ENCODE results near the gene MICAL1.

MICAL1 gene

DNA sequence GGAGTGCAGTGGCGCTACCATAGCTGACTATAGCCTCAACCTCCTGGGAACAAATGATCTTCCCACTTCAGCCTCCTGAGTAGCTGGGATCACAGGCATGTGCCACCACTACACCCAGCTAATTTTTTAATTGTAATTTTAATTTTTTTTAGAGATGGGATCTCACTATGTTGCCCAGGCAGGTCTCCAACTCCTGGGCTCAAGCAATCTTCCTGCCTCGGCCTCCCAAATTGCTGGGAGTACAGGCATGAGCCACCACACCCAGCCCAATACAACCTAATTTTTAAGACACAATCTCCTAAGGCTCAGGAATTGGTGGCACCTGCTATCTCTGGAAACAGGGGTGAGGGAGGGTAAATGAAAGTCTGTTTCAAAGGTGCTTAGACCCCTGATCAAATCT is 21.6 kb upstream of the MICAL1 start:
- H3K36me3 ChIP-seq (ENCODE audit: control insufficient read depth in 2 of 2, insufficient read depth in 2 of 2, low read length in 2 of 2) = peaks cover 41 to 58% of the 10 kb centered on the region in 2 donors
- H3K4me3 ChIP-seq (ENCODE audit: low read length in 2 of 2) = no peak overlapping the region
- no peaks in the 10 kb centered on the region for H3K27me3 ChIP-seq (ENCODE audit: control insufficient read depth in 2 of 2, insufficient read depth in 2 of 2, low read length in 2 of 2)
- H3K9me3 ChIP-seq (ENCODE audit: control insufficient read depth in 2 of 2, low read length in 2 of 2) = no peaks in the 10 kb centered on the region
- no peak overlapping the region for H3K27ac ChIP-seq (ENCODE audit: low read depth in 2 of 2, low read length in 2 of 2)
- peaks cover 23 to 28% of the 10 kb centered on the region in 2 donors for H3K4me1 ChIP-seq (ENCODE audit: control insufficient read depth in 2 of 2, insufficient read depth in 2 of 2, low read length in 2 of 2)
- no peak overlapping the region for H3K9ac ChIP-seq (ENCODE audit: low read depth in 1 of 2, low read length in 2 of 2)

GRCh38 chr6:109475625-109476024 is 20.1 kb upstream of the MICAL1 start:
- H3K9me3 ChIP-seq (ENCODE audit: control insufficient read depth in 2 of 2, low read length in 2 of 2) = no peaks in the 10 kb centered on the region
- no peak overlapping the region for H3K4me3 ChIP-seq (ENCODE audit: low read length in 2 of 2)
- H3K27ac ChIP-seq (ENCODE audit: low read depth in 2 of 2, low read length in 2 of 2) = no peak overlapping the region
- H3K9ac ChIP-seq (ENCODE audit: low read depth in 1 of 2, low read length in 2 of 2) = no peak overlapping the region
- no peaks in the 10 kb centered on the region for H3K27me3 ChIP-seq (ENCODE audit: control insufficient read depth in 2 of 2, insufficient read depth in 2 of 2, low read length in 2 of 2)
- H3K36me3 ChIP-seq (ENCODE audit: control insufficient read depth in 2 of 2, insufficient read depth in 2 of 2, low read length in 2 of 2) = peaks cover 44 to 62% of the 10 kb centered on the region in 2 donors
- peaks cover 13 to 16% of the 10 kb centered on the region in 2 donors for H3K4me1 ChIP-seq (ENCODE audit: control insufficient read depth in 2 of 2, insufficient read depth in 2 of 2, low read length in 2 of 2)

DNA sequence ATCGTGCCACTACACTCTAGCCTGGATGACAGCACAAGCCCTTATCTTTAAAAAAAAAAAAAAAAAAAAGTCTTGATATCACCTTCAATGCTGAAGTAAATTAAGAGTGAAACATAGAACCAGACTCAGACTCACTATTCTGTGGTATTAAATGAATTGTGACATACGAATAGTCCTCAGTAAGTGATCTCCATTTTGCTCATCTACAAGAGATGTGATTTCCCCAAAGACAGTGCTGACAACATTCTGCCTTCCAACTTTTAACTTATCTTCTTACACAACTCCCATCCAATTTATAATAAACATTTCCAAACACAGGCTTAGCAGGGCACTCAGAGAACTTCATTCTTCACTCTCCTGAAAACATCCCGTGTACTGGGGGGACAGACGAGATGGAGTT is 19.4 kb upstream of the MICAL1 start:
- H3K9ac ChIP-seq (ENCODE audit: low read depth in 1 of 2, low read length in 2 of 2) = no peak overlapping the region
- H3K4me1 ChIP-seq (ENCODE audit: control insufficient read depth in 2 of 2, insufficient read depth in 2 of 2, low read length in 2 of 2) = peaks cover 7 to 11% of the 10 kb centered on the region in 2 donors
- H3K27me3 ChIP-seq (ENCODE audit: control insufficient read depth in 2 of 2, insufficient read depth in 2 of 2, low read length in 2 of 2) = no peaks in the 10 kb centered on the region
- no peaks in the 10 kb centered on the region for H3K9me3 ChIP-seq (ENCODE audit: control insufficient read depth in 2 of 2, low read length in 2 of 2)
- no peak overlapping the region for H3K27ac ChIP-seq (ENCODE audit: low read depth in 2 of 2, low read length in 2 of 2)
- H3K4me3 ChIP-seq (ENCODE audit: low read length in 2 of 2) = no peak overlapping the region
- peaks cover 49 to 64% of the 10 kb centered on the region in 2 donors for H3K36me3 ChIP-seq (ENCODE audit: control insufficient read depth in 2 of 2, insufficient read depth in 2 of 2, low read length in 2 of 2)

DNA sequence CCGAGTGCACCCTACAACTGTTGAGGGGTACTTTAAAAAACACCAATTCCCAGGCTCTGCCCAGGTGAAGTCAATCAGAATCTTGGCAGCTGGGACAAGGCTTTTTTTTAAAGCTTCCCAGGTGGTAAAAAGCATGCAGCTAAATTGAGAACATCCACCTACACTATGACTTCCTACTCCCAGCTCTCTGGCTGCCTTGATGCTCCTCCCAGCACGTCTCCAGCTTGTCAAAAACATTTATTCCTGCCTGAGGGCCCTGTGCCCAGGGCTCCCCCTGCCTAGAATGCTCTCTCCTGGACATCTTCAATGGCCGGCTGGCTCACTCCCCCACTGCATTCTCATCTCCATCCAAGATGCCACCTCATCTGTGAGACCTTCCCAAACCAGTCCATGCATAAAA is 17.5 kb upstream of the MICAL1 start:
- no peaks in the 10 kb centered on the region for H3K9me3 ChIP-seq (ENCODE audit: control insufficient read depth in 2 of 2, low read length in 2 of 2)
- no peaks in the 10 kb centered on the region for H3K27me3 ChIP-seq (ENCODE audit: control insufficient read depth in 2 of 2, insufficient read depth in 2 of 2, low read length in 2 of 2)
- no peak overlapping the region for H3K9ac ChIP-seq (ENCODE audit: low read depth in 1 of 2, low read length in 2 of 2)
- H3K4me3 ChIP-seq (ENCODE audit: low read length in 2 of 2) = no peak overlapping the region
- peaks cover 5 to 7% of the 10 kb centered on the region in 2 donors for H3K4me1 ChIP-seq (ENCODE audit: control insufficient read depth in 2 of 2, insufficient read depth in 2 of 2, low read length in 2 of 2)
- H3K36me3 ChIP-seq (ENCODE audit: control insufficient read depth in 2 of 2, insufficient read depth in 2 of 2, low read length in 2 of 2) = peaks cover 57 to 70% of the 10 kb centered on the region in 2 donors
- no peak overlapping the region for H3K27ac ChIP-seq (ENCODE audit: low read depth in 2 of 2, low read length in 2 of 2)

GRCh38 chr6:109472132-109472995 is 16.8 kb upstream of the MICAL1 start:
- Histone ChIP-seq H3K27ac (ENCODE audit: low read depth in 2 of 2, low read length in 2 of 2) (no peak overlapping the region), H3K4me1 (ENCODE audit: control insufficient read depth in 2 of 2, insufficient read depth in 2 of 2, low read length in 2 of 2) (peaks cover 5% of the 10 kb centered on the region in 2 donors), H3K36me3 (ENCODE audit: control insufficient read depth in 2 of 2, insufficient read depth in 2 of 2, low read length in 2 of 2) (peaks cover 53 to 65% of the 10 kb centered on the region in 2 donors), H3K9ac (ENCODE audit: low read depth in 1 of 2, low read length in 2 of 2) (no peak overlapping the region), H3K4me3 (ENCODE audit: low read length in 2 of 2) (no peak overlapping the region), H3K9me3 (ENCODE audit: control insufficient read depth in 2 of 2, low read length in 2 of 2) (no peaks in the 10 kb centered on the region), H3K27me3 (ENCODE audit: control insufficient read depth in 2 of 2, insufficient read depth in 2 of 2, low read length in 2 of 2) (no peaks in the 10 kb centered on the region)

DNA sequence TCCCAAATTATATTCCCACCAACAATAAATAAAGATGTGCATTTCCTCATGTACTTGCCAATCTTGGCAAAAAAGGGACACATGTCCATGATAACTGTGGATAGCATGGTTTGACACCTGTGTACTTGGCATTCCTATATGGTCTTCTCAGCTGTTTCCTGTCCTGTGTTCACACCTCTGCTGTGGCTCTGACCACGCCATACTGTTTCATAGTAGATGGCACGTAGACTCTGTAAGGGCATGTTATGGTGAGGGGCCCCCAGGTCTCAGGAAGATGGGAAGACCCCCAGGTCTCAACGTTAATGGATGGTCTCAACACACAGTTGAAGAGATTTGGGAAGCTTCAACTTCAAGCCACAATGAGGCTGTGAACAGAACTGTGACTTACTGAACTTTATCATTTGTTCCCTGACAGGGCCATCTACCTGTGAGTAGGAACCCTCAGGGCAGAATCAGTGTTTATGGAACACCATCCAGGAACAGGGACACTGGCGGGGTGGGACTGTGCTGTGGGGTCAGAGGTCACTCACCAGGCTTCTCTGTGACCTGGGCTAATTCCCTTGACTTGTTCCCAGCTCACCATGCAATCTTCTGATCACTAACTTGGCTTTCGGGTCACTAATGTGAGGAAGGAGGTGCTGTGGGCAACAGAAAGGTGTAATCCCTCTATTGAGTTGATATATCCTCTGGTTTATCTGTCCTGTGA is 15.7 kb upstream of the MICAL1 start:
- peaks cover 7 to 9% of the 10 kb centered on the region in 2 donors for H3K4me1 ChIP-seq (ENCODE audit: control insufficient read depth in 2 of 2, insufficient read depth in 2 of 2, low read length in 2 of 2)
- no peak overlapping the region for H3K27ac ChIP-seq (ENCODE audit: low read depth in 2 of 2, low read length in 2 of 2)
- no peak overlapping the region for H3K9ac ChIP-seq (ENCODE audit: low read depth in 1 of 2, low read length in 2 of 2)
- no peaks in the 10 kb centered on the region for H3K27me3 ChIP-seq (ENCODE audit: control insufficient read depth in 2 of 2, insufficient read depth in 2 of 2, low read length in 2 of 2)
- no peak overlapping the region for H3K4me3 ChIP-seq (ENCODE audit: low read length in 2 of 2)
- H3K36me3 ChIP-seq (ENCODE audit: control insufficient read depth in 2 of 2, insufficient read depth in 2 of 2, low read length in 2 of 2) = peaks cover 57 to 63% of the 10 kb centered on the region in 2 donors
- no peaks in the 10 kb centered on the region for H3K9me3 ChIP-seq (ENCODE audit: control insufficient read depth in 2 of 2, low read length in 2 of 2)

- H3K36me3 ChIP-seq (ENCODE audit: control insufficient read depth in 2 of 2, insufficient read depth in 2 of 2, low read length in 2 of 2) = peaks cover 55 to 63% of the 10 kb centered on the region in 2 donors
- H3K4me3 ChIP-seq (ENCODE audit: low read length in 2 of 2) = no peak overlapping the region
- peaks cover 10 to 17% of the 10 kb centered on the region in 2 donors for H3K4me1 ChIP-seq (ENCODE audit: control insufficient read depth in 2 of 2, insufficient read depth in 2 of 2, low read length in 2 of 2)
- H3K9ac ChIP-seq (ENCODE audit: low read depth in 1 of 2, low read length in 2 of 2) = no peak overlapping the region
- H3K27me3 ChIP-seq (ENCODE audit: control insufficient read depth in 2 of 2, insufficient read depth in 2 of 2, low read length in 2 of 2) = no peaks in the 10 kb centered on the region
- no peaks in the 10 kb centered on the region for H3K9me3 ChIP-seq (ENCODE audit: control insufficient read depth in 2 of 2, low read length in 2 of 2)
- no peak overlapping the region for H3K27ac ChIP-seq (ENCODE audit: low read depth in 2 of 2, low read length in 2 of 2)
These were observed 14.1 kb upstream of the MICAL1 start for GRCh38 chr6:109469591-109470189.

- H3K4me1 ChIP-seq (ENCODE audit: control insufficient read depth in 2 of 2, insufficient read depth in 2 of 2, low read length in 2 of 2) = peaks cover 10 to 17% of the 10 kb centered on the region in 2 donors
- H3K4me3 ChIP-seq (ENCODE audit: low read length in 2 of 2) = no peak overlapping the region
- H3K27ac ChIP-seq (ENCODE audit: low read depth in 2 of 2, low read length in 2 of 2) = no peak overlapping the region
- H3K9me3 ChIP-seq (ENCODE audit: control insufficient read depth in 2 of 2, low read length in 2 of 2) = no peaks in the 10 kb centered on the region
- no peaks in the 10 kb centered on the region for H3K27me3 ChIP-seq (ENCODE audit: control insufficient read depth in 2 of 2, insufficient read depth in 2 of 2, low read length in 2 of 2)
- no peak overlapping the region for H3K9ac ChIP-seq (ENCODE audit: low read depth in 1 of 2, low read length in 2 of 2)
- peaks cover 44 to 52% of the 10 kb centered on the region in 2 donors for H3K36me3 ChIP-seq (ENCODE audit: control insufficient read depth in 2 of 2, insufficient read depth in 2 of 2, low read length in 2 of 2)
These were observed 12.1 kb upstream of the MICAL1 start for GRCh38 chr6:109467696-109468095.

DNA sequence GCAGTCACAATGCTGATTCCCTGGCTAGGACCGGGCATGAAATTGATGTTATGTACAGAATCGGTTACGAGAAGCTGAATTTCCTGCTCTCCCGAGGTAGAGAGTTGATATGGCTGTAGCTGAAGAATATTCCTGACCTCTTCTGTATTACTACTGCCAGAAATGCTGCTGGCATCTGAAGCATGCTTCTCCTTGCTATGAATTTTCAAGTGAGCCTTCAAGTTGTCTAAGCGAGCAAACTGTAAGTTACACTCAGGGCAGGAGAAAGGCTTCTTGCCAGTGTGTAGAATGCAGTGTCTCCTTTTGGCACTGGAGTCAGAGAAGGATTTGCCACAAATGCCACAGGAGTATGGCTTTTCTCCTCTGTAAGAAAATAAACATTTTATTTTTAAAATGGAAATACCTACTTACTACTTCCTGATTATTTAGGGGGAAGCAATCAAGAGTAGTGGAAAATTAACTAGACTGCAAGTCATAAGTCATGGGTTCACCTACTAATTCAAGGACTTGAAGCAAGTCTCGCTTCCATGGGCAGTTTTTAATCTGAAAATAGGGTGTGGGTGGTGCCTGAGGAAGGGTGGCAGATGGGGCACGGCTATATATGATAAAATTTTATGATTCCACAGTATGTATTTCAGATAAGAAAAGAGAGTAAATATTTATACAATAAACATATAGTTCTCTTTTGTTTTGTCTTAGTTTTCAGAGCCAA is 10.8 kb upstream of the MICAL1 start:
- H3K9ac ChIP-seq (ENCODE audit: low read depth in 1 of 2, low read length in 2 of 2) = no peak overlapping the region
- H3K36me3 ChIP-seq (ENCODE audit: control insufficient read depth in 2 of 2, insufficient read depth in 2 of 2, low read length in 2 of 2) = peaks cover 38 to 48% of the 10 kb centered on the region in 2 donors
- H3K9me3 ChIP-seq (ENCODE audit: control insufficient read depth in 2 of 2, low read length in 2 of 2) = no peaks in the 10 kb centered on the region
- H3K27me3 ChIP-seq (ENCODE audit: control insufficient read depth in 2 of 2, insufficient read depth in 2 of 2, low read length in 2 of 2) = no peaks in the 10 kb centered on the region
- H3K4me3 ChIP-seq (ENCODE audit: low read length in 2 of 2) = no peak overlapping the region
- peak overlapping the region; percentile 73 to 76 for H3K27ac ChIP-seq (ENCODE audit: low read depth in 2 of 2, low read length in 2 of 2)
- peaks cover 10 to 17% of the 10 kb centered on the region in 2 donors for H3K4me1 ChIP-seq (ENCODE audit: control insufficient read depth in 2 of 2, insufficient read depth in 2 of 2, low read length in 2 of 2)
